SK-N-SH (cell line): ENCODE measurements around the gene HEXD. TPM values are rescaled to one million over a fixed set of nuclear protein-coding genes. Genes with fewer than 3 reads are reported as not detected.

ENCODE experiments used
- CTCF ChIA-PET: fragments of 300-600, 350-600 bp; formaldehyde crosslinking; extraction: SDS; loops from one replicate; lab custom pipeline; 2021; lab: Yijun Ruan, JAX
- POLR2A ChIA-PET: fragments of 350-600 bp; sonication (Branson Sonifier 250); formaldehyde crosslinking; extraction: SDS; loops from one replicate; lab custom pipeline; 2020; ENCODE audit warnings: antibody characterized with exemption, inconsistent platforms; lab: Yijun Ruan, JAX
- DNase-seq: peaks from one replicate; pipeline ENCODE4 v3.0.0; 2012
- H2AFZ ChIP-seq: fragments of 200-600 bp; sonication (generic); 2 replicates; pipeline ENCODE4 v1.8.1; 2016; ENCODE audit warnings: antibody characterized with exemption, mild to moderate bottlenecking, low read depth
- H3F3A ChIP-seq: fragments of 200-600 bp; sonication (generic); replicated peaks from 2 replicates; pipeline ENCODE3; 2016; ENCODE audit warnings: antibody characterized with exemption, mild to moderate bottlenecking; ENCODE audit not compliant: insufficient read depth
- H3K27ac ChIP-seq, 2 experiments: fragments of 200-500 bp in 1 of 2; fragments of 200-600 bp in 1 of 2; sonication (Bioruptor generic) in 1 of 2; sonication (generic), shearing (Covaris generic) in 1 of 2; 2 replicates each; pipeline versions ENCODE4 v1.5.1 to v1.6.1; 2014 to 2016; ENCODE audit warnings: low read depth in 2 of 2, inconsistent platforms in 1 of 2, low read length in 1 of 2, mild to moderate bottlenecking in 1 of 2, mixed read lengths in 1 of 2
- H3K27me3 ChIP-seq: fragments of 200-600 bp; sonication (generic), shearing (Covaris generic); 2 replicates; pipeline ENCODE4 v1.6.1; 2016; ENCODE audit warnings: mixed run types; ENCODE audit not compliant: insufficient read depth
- H3K36me3 ChIP-seq, 2 experiments: fragments of 200-500 bp in 1 of 2; fragments of 200-600 bp in 1 of 2; sonication (Bioruptor generic) in 1 of 2; sonication (generic) in 1 of 2; replicated peaks in 1 of 2; 2 replicates each; pipeline versions ENCODE3 to v1.5.1; 2014 to 2016; ENCODE audit warnings: low read length in 1 of 2, mild to moderate bottlenecking in 1 of 2; ENCODE audit not compliant: insufficient read depth in 2 of 2, control insufficient read depth in 1 of 2
- H3K4me1 ChIP-seq, 2 experiments: fragments of 200-500 bp in 1 of 2; fragments of 200-600 bp in 1 of 2; sonication (Bioruptor generic) in 1 of 2; sonication (generic), shearing (Covaris generic) in 1 of 2; 2 replicates each; pipeline versions ENCODE4 v1.5.1 to v1.6.1; 2014 to 2016; ENCODE audit warnings: low read depth in 1 of 2, low read length in 1 of 2, mixed run types in 1 of 2; ENCODE audit not compliant: insufficient read depth in 2 of 2, control insufficient read depth in 1 of 2
- H3K4me2 ChIP-seq: fragments of 200-600 bp; sonication (generic), shearing (Covaris generic); 2 replicates; pipeline ENCODE4 v1.6.1; 2017; ENCODE audit warnings: mixed run types
- H3K4me3 ChIP-seq, 2 experiments: fragments of 200-500 bp in 1 of 2; fragments of 200-600 bp in 1 of 2; sonication (Bioruptor generic) in 1 of 2; sonication (generic), shearing (Covaris generic) in 1 of 2; 2 replicates each; pipeline versions ENCODE4 v1.5.1 to v1.8.1; 2014 to 2016; ENCODE audit warnings: low read depth in 2 of 2, inconsistent platforms in 1 of 2, low read length in 1 of 2, mild to moderate bottlenecking in 1 of 2, mixed read lengths in 1 of 2, moderate library complexity in 1 of 2
- H3K79me2 ChIP-seq: fragments of 200-600 bp; sonication (generic); 2 replicates; pipeline ENCODE4 v1.8.1; 2017; ENCODE audit warnings: mild to moderate bottlenecking; ENCODE audit not compliant: insufficient read depth
- H3K9ac ChIP-seq: fragments of 200-600 bp; sonication (generic); 2 replicates; pipeline ENCODE4 v1.6.1; 2017; ENCODE audit warnings: mixed run types
- H3K9me2 ChIP-seq: fragments of 200-600 bp; sonication (generic); 2 replicates; pipeline ENCODE4 v1.6.1; 2017; ENCODE audit warnings: mixed run types
- H3K9me3 ChIP-seq: fragments of 200-600 bp; sonication (generic); 2 replicates; pipeline ENCODE4 v1.6.1; 2017; ENCODE audit warnings: mixed run types, mild to moderate bottlenecking, moderate library complexity
- H4K20me1 ChIP-seq: fragments of 200-600 bp; sonication (generic); 2 replicates; pipeline ENCODE4 v1.6.1; 2017; ENCODE audit warnings: mild to moderate bottlenecking, mixed run types; ENCODE audit not compliant: insufficient read depth
- ELF1 ChIP-seq: IDR thresholded peaks from 2 replicates; pipeline ENCODE4 v1.4.0; 2012
- EZH2phosphoT487 ChIP-seq: fragments of 200-600 bp; sonication (generic); IDR thresholded peaks from 2 replicates; pipeline ENCODE4 v1.6.1; 2017; ENCODE audit warnings: low read depth, mixed run types, mild to moderate bottlenecking, antibody characterized with exemption, moderate library complexity, borderline replicate concordance
- FOSL2 ChIP-seq: IDR thresholded peaks from 2 replicates; pipeline ENCODE4 v1.4.0; 2012; ENCODE audit warnings: low read depth, mild to moderate bottlenecking, moderate library complexity, borderline replicate concordance
- FOXJ3 ChIP-seq: sonication (generic); formaldehyde crosslinking; IDR thresholded peaks from 2 replicates; pipeline ENCODE4 v1.5.1; 2020; ENCODE audit warnings: mild to moderate bottlenecking, missing genetic modification reagents
- GABPA ChIP-seq: IDR thresholded peaks from 2 replicates; pipeline ENCODE4 v1.4.0; 2012; ENCODE audit warnings: low read depth, mild to moderate bottlenecking
- JUND ChIP-seq: IDR thresholded peaks from 2 replicates; pipeline ENCODE4 v1.4.0; 2012
- MAX ChIP-seq: IDR thresholded peaks from 2 replicates; pipeline ENCODE4 v1.4.0; 2012; ENCODE audit warnings: low read depth
- MEF2A ChIP-seq: IDR thresholded peaks from 2 replicates; pipeline ENCODE4 v1.4.0; 2012; ENCODE audit warnings: low read depth, borderline replicate concordance
- NFIC ChIP-seq: IDR thresholded peaks from 2 replicates; pipeline ENCODE4 v1.4.0; 2012; ENCODE audit warnings: borderline replicate concordance
- NRF1 ChIP-seq: IDR thresholded peaks from 2 replicates; pipeline ENCODE4 v1.6.1; 2012; ENCODE audit warnings: low read depth, mild to moderate bottlenecking, low read length
- POLR2AphosphoS5 ChIP-seq: IDR thresholded peaks from 2 replicates; pipeline ENCODE4 v1.6.1; 2012; ENCODE audit warnings: low read depth, low read length
- REST ChIP-seq: IDR thresholded peaks from 2 replicates; pipeline ENCODE4 v1.6.1; 2012; ENCODE audit warnings: mild to moderate bottlenecking, low read depth, low read length, moderate library complexity
- RXRA ChIP-seq: IDR thresholded peaks from 2 replicates; pipeline ENCODE4 v1.4.0; 2012; ENCODE audit warnings: low read depth, mild to moderate bottlenecking, borderline replicate concordance
- TCF12 ChIP-seq: IDR thresholded peaks from 2 replicates; pipeline ENCODE4 v1.4.0; 2012
- YY1 ChIP-seq: IDR thresholded peaks from 2 replicates; pipeline ENCODE4 v1.4.0; 2012; ENCODE audit warnings: low read depth, mild to moderate bottlenecking
- WGBS: methylation state at CpG from one replicate; pipeline ENCODE4 v1.1.6; 2017; ENCODE audit warnings: low lambda C conversion rate; 5-methylcytosine and 5-hydroxymethylcytosine counted together
- polyA plus RNA-seq, 3 experiments: library from polyadenylated mRNA; depleted of rRNA; stranded (reverse); fragments of >200 nt; gene quantifications; 2 replicates each; pipeline ENCODE4 v1.2.3, GENCODE V29; 2012

HEXD gene
- polyA plus RNA-seq, 1 of the 3 experiments (the other 2 are of a cell fraction): 38.8 TPM

- CTCF ChIA-PET: interaction anchor here (0.7 to 2.2 kb wide), 4 partner anchors 16 to 236 kb away, joined by 3 to 9 read pairs (median 3); no protein-coding TSS in a partner anchor
- H3K36me3 ChIP-seq: peaks cover 7 to 54% of the 10 kb centered on the region in 2 experiments
- H4K20me1 ChIP-seq: peaks cover 13% of the 10 kb centered on the region; the same call in 1 of the 2 replicates
- no peaks in the 10 kb centered on the region for H3K27me3 ChIP-seq
- H3K9me3 ChIP-seq: no peaks in the 10 kb centered on the region
- peaks cover 0 to 22% of the 10 kb centered on the region in 2 experiments; a peak in 1 of 4 replicates for H3K4me1 ChIP-seq
- POLR2A ChIA-PET: no interaction called here
- H2AFZ ChIP-seq: no peak overlapping the region
- H3K9ac ChIP-seq: no peak overlapping the region
- no peak overlapping the region for H3K4me3 ChIP-seq
- no peak for TF ChIP-seq POLR2AphosphoS5
- no peak for TF ChIP-seq NFIC
- no peak for TF ChIP-seq REST
- no peak for TF ChIP-seq FOSL2
- TF ChIP-seq TCF12: no peak
- TF ChIP-seq NRF1: no peak
- no peak for TF ChIP-seq GABPA
- no peak for TF ChIP-seq ELF1
- TF ChIP-seq JUND: no peak
- TF ChIP-seq MEF2A: no peak
- no peak for TF ChIP-seq FOXJ3 (CRISPR knock-in tag)
- TF ChIP-seq EZH2phosphoT487: no peak
- no peak for TF ChIP-seq RXRA
- TF ChIP-seq MAX: no peak
- no peak for TF ChIP-seq YY1
- TF ChIP-seq, all 33 proteins: peak for 0
- Histone ChIP-seq H3K4me2 (no peak overlapping the region), H3K9me2 (no peaks in the 10 kb centered on the region), H3F3A (peaks cover 12% of the 10 kb centered on the region), H3K79me2 (peaks cover 19% of the 10 kb centered on the region; the same call in 1 of the 2 replicates), H3K27ac (peak overlapping the region in 1 of 2 experiments; percentile 3; a peak in 1 of 4 replicates)
- no peak for DNase-seq
- WGBS: 93% methylated on average over 20 of the region's 27 CpGs
Observed at GRCh38 chr17:82441691-82442487, 23.7 kb downstream of the HEXD start.
